Karpas-422 (cell line): ENCODE data around the gene ZNF280A. TPM values are rescaled to one million over a fixed set of nuclear protein-coding genes. Genes with fewer than 3 reads are reported as not detected.

Experiments
- DNase-seq: peaks from one replicate; pipeline ENCODE4 v3.0.0-alpha.2; 2015
- H2AFZ ChIP-seq: fragments of 200-600 bp; sonication (generic); 2 replicates; pipeline ENCODE4 v1.6.1; 2014; ENCODE audit warnings: antibody characterized with exemption, low read length, mixed read lengths
- H3K27ac ChIP-seq: fragments of 200-600 bp; sonication (generic); 2 replicates; pipeline ENCODE4 v1.5.1; 2014; ENCODE audit warnings: mild to moderate bottlenecking, low read length, moderate library complexity
- H3K27me3 ChIP-seq: fragments of 200-600 bp; sonication (generic); 2 replicates; pipeline ENCODE4 v1.6.1; 2014; ENCODE audit warnings: low read length, mixed read lengths
- H3K36me3 ChIP-seq: fragments of 200-600 bp; sonication (generic); 2 replicates; pipeline ENCODE4 v1.6.1; 2014; ENCODE audit warnings: low read length, mixed read lengths; ENCODE audit not compliant: insufficient read depth
- H3K4me1 ChIP-seq: fragments of 200-600 bp; sonication (generic); 2 replicates; pipeline ENCODE4 v1.6.1; 2014; ENCODE audit warnings: mild to moderate bottlenecking, low read length, mixed read lengths
- H3K4me2 ChIP-seq: fragments of 200-600 bp; sonication (generic); 2 replicates; pipeline ENCODE4 v1.6.1; 2014; ENCODE audit warnings: low read length, low read depth, mild to moderate bottlenecking; ENCODE audit not compliant: poor library complexity, severe bottlenecking
- H3K4me3 ChIP-seq: fragments of 200-600 bp; sonication (generic); 2 replicates; pipeline ENCODE4 v1.5.1; 2014; ENCODE audit warnings: mild to moderate bottlenecking, antibody characterized with exemption, low read length, mixed read lengths
- H3K79me2 ChIP-seq: fragments of 200-600 bp; sonication (generic); 2 replicates; pipeline ENCODE4 v1.6.1; 2014; ENCODE audit warnings: mild to moderate bottlenecking, low read length, mixed read lengths
- H3K9ac ChIP-seq: fragments of 200-600 bp; sonication (generic); 2 replicates; pipeline ENCODE4 v1.6.0; 2014; ENCODE audit warnings: low read length
- H3K9me2 ChIP-seq: fragments of 200-600 bp; sonication (generic), shearing (Covaris generic); replicated peaks from 2 replicates; pipeline ENCODE4 v1.6.0; 2014; ENCODE audit warnings: mild to moderate bottlenecking, low read length, moderate library complexity; ENCODE audit not compliant: insufficient read depth
- H3K9me3 ChIP-seq: fragments of 300-700, 200-600 bp; sonication (generic); 2 replicates; pipeline ENCODE4 v1.6.1; 2014; ENCODE audit warnings: low read length, mixed read lengths
- H4K20me1 ChIP-seq: fragments of 200-600 bp; sonication (generic); 2 replicates; pipeline ENCODE4 v1.6.1; 2014; ENCODE audit warnings: mild to moderate bottlenecking, antibody characterized with exemption, low read length, low read depth; ENCODE audit not compliant: insufficient read depth
- total RNA-seq: library from RNA; depleted of rRNA; stranded (reverse); fragments of >200 nt; shearing (Covaris generic); gene quantifications from 2 replicates; pipeline ENCODE4 v1.2.3, GENCODE V29; 2014; ENCODE audit warnings: low replicate concordance

The ZNF280A gene
- total RNA-seq, 1 experiment from 2014 or later, result not detected

- Histone ChIP-seq H2AFZ (no peak overlapping the region), H3K4me1 (peaks cover 9% of the 10 kb centered on the region), H3K9me2 (no peaks in the 10 kb centered on the region), H3K4me3 (no peak overlapping the region), H3K79me2 (no peaks in the 10 kb centered on the region), H3K9me3 (no peaks in the 10 kb centered on the region), H3K36me3 (no peaks in the 10 kb centered on the region), H3K27me3 (no peaks in the 10 kb centered on the region), H4K20me1 (no peaks in the 10 kb centered on the region; the same call in 1 of the 2 replicates), H3K9ac (no peak overlapping the region), H3K4me2 (no peak overlapping the region), H3K27ac (no peak overlapping the region)
- DNase-seq, result no peak
Measured at GRCh38 chr22:22555596-22555995, 35.5 kb upstream of the ZNF280A start.

DNA sequence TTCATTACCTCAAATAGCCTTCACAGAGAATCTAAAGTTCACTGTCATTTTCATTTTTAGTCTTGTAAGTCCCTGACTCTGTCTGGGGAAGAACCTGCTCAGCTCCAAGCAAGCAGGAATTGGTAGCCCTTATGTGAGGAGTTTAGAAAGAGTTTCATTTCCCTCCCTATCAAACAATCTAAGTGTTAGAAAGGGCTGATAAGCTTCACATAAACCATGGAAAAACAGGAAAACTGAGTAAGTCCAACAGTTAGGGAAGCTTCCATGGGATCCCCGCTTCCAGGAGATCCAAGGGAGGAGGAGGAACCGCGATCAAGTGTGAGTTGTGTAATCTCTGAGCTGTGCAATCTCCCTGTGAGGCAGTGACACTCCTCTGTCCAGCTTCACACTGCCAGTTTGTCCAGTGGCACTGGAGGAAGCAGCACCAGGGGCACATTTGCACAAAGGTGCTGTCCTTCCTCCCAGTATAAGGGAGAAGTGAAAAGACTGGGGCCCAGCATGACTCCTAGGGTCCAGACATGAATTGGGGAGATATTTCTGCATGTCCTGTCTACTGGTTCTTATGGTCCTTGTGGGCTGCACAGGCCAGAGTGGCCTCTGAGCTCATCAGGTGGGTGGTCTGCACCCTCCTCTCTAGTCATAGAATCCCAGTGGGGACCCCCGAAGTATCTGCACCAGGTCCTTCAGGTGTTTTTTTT, 34.7 kb upstream of the ZNF280A start:
- Histone ChIP-seq H3K79me2 (no peaks in the 10 kb centered on the region), H3K27ac (no peak overlapping the region), H3K9me3 (no peaks in the 10 kb centered on the region)

GRCh38 chr22:22553735-22554586, 33.9 kb upstream of the ZNF280A start:
- H3K79me2 ChIP-seq, result no peaks in the 10 kb centered on the region

More for the DNA sequence above, 34.7 kb upstream of the ZNF280A start:
- no peaks in the 10 kb centered on the region; the same call in 1 of the 2 replicates for H4K20me1 ChIP-seq
- no peak overlapping the region for H3K4me3 ChIP-seq
- no peak overlapping the region for H3K9ac ChIP-seq
- H3K27me3 ChIP-seq, result no peaks in the 10 kb centered on the region
- no peak overlapping the region for H3K4me2 ChIP-seq
- peaks cover 9% of the 10 kb centered on the region for H3K4me1 ChIP-seq
- no peaks in the 10 kb centered on the region for H3K36me3 ChIP-seq
- H2AFZ ChIP-seq, result no peak overlapping the region
- no peak for DNase-seq
- no peaks in the 10 kb centered on the region for H3K9me2 ChIP-seq

DNA sequence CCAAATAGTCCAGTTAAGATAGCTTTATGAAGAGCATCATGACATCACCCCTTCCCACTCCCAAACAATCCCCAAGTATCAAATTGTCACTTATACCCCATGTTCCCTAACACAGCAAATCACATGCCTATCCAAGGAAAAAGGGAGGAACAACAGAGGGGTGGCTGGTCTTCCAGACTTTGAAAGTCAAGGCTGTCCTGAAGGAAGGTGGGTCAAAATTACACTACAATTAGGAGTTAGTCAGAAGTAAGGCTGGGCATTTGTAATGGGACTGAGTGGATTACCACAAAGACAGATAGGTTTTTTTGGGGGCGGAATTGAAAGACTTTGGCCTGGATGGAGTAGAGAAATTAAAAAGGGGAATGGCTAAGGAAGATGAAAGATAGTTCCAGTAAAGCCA, 33.1 kb upstream of the ZNF280A start:
- no peak overlapping the region for H3K27ac ChIP-seq
- H3K4me3 ChIP-seq, result no peak overlapping the region
- no peak overlapping the region for H3K9ac ChIP-seq
- no peak for DNase-seq
- no peaks in the 10 kb centered on the region for H3K36me3 ChIP-seq
- H3K9me3 ChIP-seq, result no peaks in the 10 kb centered on the region
- no peaks in the 10 kb centered on the region for H4K20me1 ChIP-seq
- H3K79me2 ChIP-seq, result no peaks in the 10 kb centered on the region
- H3K27me3 ChIP-seq, result no peaks in the 10 kb centered on the region
- no peak overlapping the region for H2AFZ ChIP-seq
- H3K4me2 ChIP-seq, result no peak overlapping the region
- H3K4me1 ChIP-seq, result no peaks in the 10 kb centered on the region
- H3K9me2 ChIP-seq, result no peaks in the 10 kb centered on the region

More at GRCh38 chr22:22553735-22554586, 33.9 kb upstream of the ZNF280A start:
- Histone ChIP-seq H3K27me3 (no peaks in the 10 kb centered on the region), H3K27ac (no peak overlapping the region), H3K36me3 (no peaks in the 10 kb centered on the region), H3K9ac (no peak overlapping the region), H3K9me3 (no peaks in the 10 kb centered on the region), H3K4me1 (peaks cover 4% of the 10 kb centered on the region), H3K4me2 (no peak overlapping the region), H2AFZ (no peak overlapping the region), H4K20me1 (no peaks in the 10 kb centered on the region), H3K4me3 (no peak overlapping the region), H3K9me2 (no peaks in the 10 kb centered on the region)
- no peak for DNase-seq

- Histone ChIP-seq H3K36me3 (no peaks in the 10 kb centered on the region), H3K27ac (no peak overlapping the region), H4K20me1 (no peaks in the 10 kb centered on the region), H3K4me2 (no peak overlapping the region), H3K9me2 (no peaks in the 10 kb centered on the region), H3K4me3 (no peak overlapping the region), H3K4me1 (no peaks in the 10 kb centered on the region), H3K79me2 (no peaks in the 10 kb centered on the region), H3K27me3 (no peaks in the 10 kb centered on the region), H3K9ac (no peak overlapping the region), H3K9me3 (no peaks in the 10 kb centered on the region), H2AFZ (no peak overlapping the region)
- peak; percentile 67 for DNase-seq
Measured at GRCh38 chr22:22552630-22553029, 32.6 kb upstream of the ZNF280A start.

DNA sequence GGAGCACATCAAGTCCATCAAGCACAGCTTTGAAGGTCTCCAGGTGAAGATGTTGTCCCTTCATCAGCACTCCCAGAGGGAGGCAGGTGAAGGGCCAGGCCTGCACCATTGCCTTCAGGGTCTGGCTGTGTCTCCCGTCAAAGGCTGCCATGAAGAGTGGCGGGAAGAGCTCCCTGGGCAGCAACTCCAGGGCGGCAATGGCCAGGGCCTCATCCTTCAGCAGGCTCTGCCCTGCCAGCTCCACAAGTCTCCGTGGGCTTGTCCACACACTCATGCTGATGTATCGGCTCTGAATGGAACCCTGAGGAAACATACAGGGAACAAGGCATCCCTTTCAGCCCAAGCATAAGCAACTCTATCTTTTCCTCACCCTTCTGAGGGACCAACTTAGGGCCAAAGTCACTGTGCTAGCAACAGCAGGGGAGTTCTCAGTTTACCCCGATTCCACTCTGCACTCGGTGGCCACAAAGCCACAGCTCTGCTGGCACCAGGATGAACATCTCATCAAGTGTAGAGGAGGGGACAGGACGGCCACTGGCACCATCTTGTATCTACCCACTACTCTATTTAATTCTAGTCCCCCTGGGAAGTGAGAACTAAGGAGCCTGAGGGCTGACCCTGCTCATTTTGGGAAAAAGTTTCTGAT, 30.8 kb upstream of the ZNF280A start:
- H3K36me3 ChIP-seq, result no peaks in the 10 kb centered on the region
- DNase-seq, result no peak
- no peak overlapping the region for H3K4me3 ChIP-seq
- no peaks in the 10 kb centered on the region for H4K20me1 ChIP-seq
- H3K79me2 ChIP-seq, result no peaks in the 10 kb centered on the region
- no peak overlapping the region for H2AFZ ChIP-seq
- H3K4me2 ChIP-seq, result no peak overlapping the region
- H3K9ac ChIP-seq, result no peak overlapping the region
- H3K9me2 ChIP-seq, result no peaks in the 10 kb centered on the region
- no peak overlapping the region for H3K27ac ChIP-seq
- H3K27me3 ChIP-seq, result no peaks in the 10 kb centered on the region
- H3K9me3 ChIP-seq, result no peaks in the 10 kb centered on the region
- no peaks in the 10 kb centered on the region for H3K4me1 ChIP-seq

DNA sequence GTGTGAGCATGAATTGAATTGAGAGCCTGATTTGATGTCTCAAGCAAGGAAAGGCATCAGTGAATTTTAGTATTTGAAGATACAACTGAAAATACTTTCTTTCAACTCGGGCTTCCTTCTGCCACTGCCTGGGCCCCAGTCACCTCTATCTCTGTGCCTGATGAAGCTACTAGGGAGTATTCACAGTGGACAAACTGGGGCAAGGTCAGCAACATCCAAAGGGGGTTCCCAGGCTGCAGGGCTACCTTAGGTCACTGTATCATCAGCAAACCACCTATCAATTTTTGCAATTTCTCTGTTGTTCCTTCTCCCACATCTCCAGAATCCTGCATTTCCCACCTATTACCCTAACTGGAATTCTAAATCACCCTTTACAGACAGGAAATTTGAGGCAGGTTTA, 28.8 kb upstream of the ZNF280A start:
- H2AFZ ChIP-seq, result no peak overlapping the region
- no peaks in the 10 kb centered on the region for H3K4me1 ChIP-seq
- H3K9me2 ChIP-seq, result no peaks in the 10 kb centered on the region
- H3K9me3 ChIP-seq, result no peaks in the 10 kb centered on the region
- no peaks in the 10 kb centered on the region for H3K79me2 ChIP-seq
- H3K36me3 ChIP-seq, result no peaks in the 10 kb centered on the region
- DNase-seq, result no peak
- no peak overlapping the region for H3K4me3 ChIP-seq
- H3K27me3 ChIP-seq, result no peaks in the 10 kb centered on the region
- no peak overlapping the region for H3K4me2 ChIP-seq
- H3K9ac ChIP-seq, result no peak overlapping the region
- H3K27ac ChIP-seq, result no peak overlapping the region
- no peaks in the 10 kb centered on the region for H4K20me1 ChIP-seq

- Histone ChIP-seq H3K79me2 (no peaks in the 10 kb centered on the region), H3K9ac (no peak overlapping the region), H2AFZ (no peak overlapping the region), H4K20me1 (no peaks in the 10 kb centered on the region), H3K27ac (no peak overlapping the region), H3K4me3 (no peak overlapping the region), H3K36me3 (no peaks in the 10 kb centered on the region), H3K9me3 (no peaks in the 10 kb centered on the region), H3K9me2 (no peaks in the 10 kb centered on the region), H3K4me2 (no peak overlapping the region), H3K27me3 (no peaks in the 10 kb centered on the region), H3K4me1 (no peaks in the 10 kb centered on the region)
- no peak for DNase-seq
Measured at GRCh38 chr22:22548317-22548716, 28.2 kb upstream of the ZNF280A start.
